Mesendoderm (in vitro differentiated cells): ENCODE data around the gene ADAMTS17. TPM values are rescaled to one million over a fixed set of nuclear protein-coding genes. Genes with fewer than 3 reads are reported as not detected.
"Not testable (repeated sequence)": the region's sequence is repeated elsewhere in the genome, so short reads cannot be mapped to it uniquely, and the experiment has no call there.

Source experiments
- DNase-seq: peaks from one replicate; pipeline ENCODE4 v3.0.0; 2013
- H2AK5ac ChIP-seq: 2 replicates; pipeline ENCODE4 v1.6.1; 2013; ENCODE audit warnings: low read length, inconsistent platforms
- H2BK120ac ChIP-seq: 2 replicates; pipeline ENCODE4 v1.6.1; 2013; ENCODE audit warnings: low read depth, mild to moderate bottlenecking, low read length, moderate library complexity, mixed read lengths
- H2BK15ac ChIP-seq: replicated peaks from 2 replicates; pipeline ENCODE4 v1.6.1; 2013; ENCODE audit warnings: low read depth, mild to moderate bottlenecking, moderate library complexity
- H2BK5ac ChIP-seq: 2 replicates; pipeline ENCODE4 v1.6.1; 2013; ENCODE audit warnings: low read length, inconsistent platforms
- H3K18ac ChIP-seq: 2 replicates; pipeline ENCODE4 v1.6.1; 2013; ENCODE audit warnings: mild to moderate bottlenecking, low read length, mixed read lengths
- H3K23ac ChIP-seq: one replicate; pipeline ENCODE4 v1.6.1; 2013; ENCODE audit warnings: low read length
- H3K27ac ChIP-seq: 2 replicates; pipeline ENCODE4 v1.5.1; 2013; ENCODE audit warnings: low read depth, mild to moderate bottlenecking, inconsistent platforms, low read length, moderate library complexity
- H3K27me3 ChIP-seq: 2 replicates; pipeline ENCODE4 v1.6.1; 2013; ENCODE audit warnings: low read length, control low read depth, mild to moderate bottlenecking, inconsistent platforms; ENCODE audit not compliant: insufficient read depth, poor library complexity
- H3K36me3 ChIP-seq: 2 replicates; pipeline ENCODE4 v1.6.1; 2013; ENCODE audit warnings: low read length, inconsistent platforms; ENCODE audit not compliant: control insufficient read depth, insufficient read depth
- H3K4ac ChIP-seq: one replicate; pipeline ENCODE4 v1.6.1; 2013; ENCODE audit warnings: low read depth, mild to moderate bottlenecking, low read length, moderate library complexity
- H3K4me1 ChIP-seq: 2 replicates; pipeline ENCODE4 v1.6.1; 2013; ENCODE audit warnings: low read depth, low read length, inconsistent platforms; ENCODE audit not compliant: control insufficient read depth
- H3K4me2 ChIP-seq: 2 replicates; pipeline ENCODE4 v1.6.1; 2013; ENCODE audit warnings: low read length
- H3K4me3 ChIP-seq: 2 replicates; pipeline ENCODE4 v1.5.1; 2013; ENCODE audit warnings: mild to moderate bottlenecking, low read length
- H3K56ac ChIP-seq: one replicate; pipeline ENCODE4 v1.6.1; 2013; ENCODE audit warnings: low read length
- H3K79me1 ChIP-seq: 2 replicates; pipeline ENCODE4 v1.6.1; 2013; ENCODE audit warnings: low read length, inconsistent platforms
- H3K79me2 ChIP-seq: 2 replicates; pipeline ENCODE4 v1.6.1; 2013; ENCODE audit warnings: mild to moderate bottlenecking, low read length; ENCODE audit not compliant: control insufficient read depth, insufficient read depth
- H3K9ac ChIP-seq: 2 replicates; pipeline ENCODE4 v1.6.1; 2013; ENCODE audit warnings: low read length, inconsistent platforms
- H4K5ac ChIP-seq: one replicate; pipeline ENCODE4 v1.6.1; 2013; ENCODE audit warnings: low read length
- H4K8ac ChIP-seq: one replicate; pipeline ENCODE4 v1.6.1; 2013; ENCODE audit warnings: low read depth, mild to moderate bottlenecking, control low read depth, low read length, moderate library complexity
- WGBS: extraction: QIAGEN DNeasy Blood & Tissue Kit; methylation state at CpG from one replicate; pipeline ENCODE4 v1.1.7; 2013; ENCODE audit warnings: low lambda C conversion rate, missing lambda C conversion rate; ENCODE audit not compliant: insufficient coverage; ENCODE audit errors: extremely low coverage; 5-methylcytosine and 5-hydroxymethylcytosine counted together
- small RNA-seq: library from polyadenylated mRNA; stranded (forward); fragments of <200 nt; extraction: miRNeasy Mini kit (QIAGEN cat#:217004); gene quantifications from one replicate; pipeline ENCODE3, GENCODE V24; 2013; ENCODE audit not compliant: insufficient read depth

ADAMTS17 gene

GRCh38 chr15:99926532-99926931, 415.2 kb downstream of the ADAMTS17 start:
- not testable (repeated sequence) for H4K8ac ChIP-seq, H3K18ac ChIP-seq, H2BK120ac ChIP-seq, H3K23ac ChIP-seq, H3K4me3 ChIP-seq, H3K27ac ChIP-seq, H3K4me1 ChIP-seq, H3K79me2 ChIP-seq, H3K4ac ChIP-seq, H3K79me1 ChIP-seq, H4K5ac ChIP-seq, H2AK5ac ChIP-seq, H3K27me3 ChIP-seq, H3K4me2 ChIP-seq, H3K36me3 ChIP-seq, H3K9ac ChIP-seq, H2BK15ac ChIP-seq, H2BK5ac ChIP-seq, H3K56ac ChIP-seq, DNase-seq
- no CpG with 5 or more reads among the region's 48 CpGs for WGBS

GRCh38 chr15:99925661-99926461, 415.9 kb downstream of the ADAMTS17 start:
- H2AK5ac ChIP-seq: no peak overlapping the region
- peak overlapping the region; percentile 34 for H3K4me3 ChIP-seq
- H3K79me1 ChIP-seq: no peaks in the 10 kb centered on the region
- H2BK15ac ChIP-seq: no peak overlapping the region
- no peak overlapping the region for H4K5ac ChIP-seq
- no peak overlapping the region for H3K27ac ChIP-seq
- no peak overlapping the region for H4K8ac ChIP-seq
- no peaks in the 10 kb centered on the region for H3K27me3 ChIP-seq
- no peaks in the 10 kb centered on the region for H3K79me2 ChIP-seq
- H2BK5ac ChIP-seq: no peak overlapping the region
- H3K4me2 ChIP-seq: peak overlapping the region; percentile 48
- peak; percentile 71 for DNase-seq
- H3K56ac ChIP-seq: peak overlapping the region; percentile 80
- WGBS: no CpG with 5 or more reads among the region's 33 CpGs
- peak overlapping the region; percentile 57 for H3K9ac ChIP-seq
- peaks cover 4% of the 10 kb centered on the region for H3K4me1 ChIP-seq
- H3K36me3 ChIP-seq: no peaks in the 10 kb centered on the region
- H3K23ac ChIP-seq: no peak overlapping the region
- no peak overlapping the region for H3K18ac ChIP-seq
- H3K4ac ChIP-seq: no peak overlapping the region
- H2BK120ac ChIP-seq: no peak overlapping the region

GRCh38 chr15:99923711-99924110, 418.1 kb downstream of the ADAMTS17 start:
- Histone ChIP-seq H3K9ac (no peak overlapping the region), H3K79me1 (no peaks in the 10 kb centered on the region), H3K56ac (no peak overlapping the region), H3K4me1 (peaks cover 2% of the 10 kb centered on the region), H2BK120ac (no peak overlapping the region), H3K4me2 (no peak overlapping the region), H2BK15ac (no peak overlapping the region), H4K8ac (no peak overlapping the region), H3K27me3 (no peaks in the 10 kb centered on the region), H3K36me3 (no peaks in the 10 kb centered on the region), H3K4me3 (no peak overlapping the region), H3K79me2 (no peaks in the 10 kb centered on the region), H3K23ac (no peak overlapping the region), H3K4ac (no peak overlapping the region), H3K27ac (no peak overlapping the region), H2AK5ac (no peak overlapping the region), H4K5ac (no peak overlapping the region), H3K18ac (no peak overlapping the region), H2BK5ac (no peak overlapping the region)
- WGBS: no CpG with 5 or more reads among the region's 3 CpGs
- no peak for DNase-seq

Small RNAs within 50 kb of the gene (small RNA-seq; reads per million reads assigned to genes)
- not detected for gene RNA5SP402
